Left ventricle myocardium superior (tissue), 1 donor: Measurements from ENCODE around the gene TMEM131. TPM values are rescaled to one million over a fixed set of nuclear protein-coding genes. Genes with fewer than 3 reads are reported as not detected.
A peak's percentile ranks its signal among the peaks of the same experiment; 100 is the strongest.
"Not testable (repeated sequence)": the region's sequence is repeated elsewhere in the genome, so short reads cannot be mapped to it uniquely, and the experiment has no call there.

Experiments
- ATAC-seq: fragments of 200-7000 bp; cut with Tn5 transposase; one replicate; pipeline ENCODE4 v1.9.1; 2020; ENCODE audit warnings: mild to moderate bottlenecking, moderate library complexity
- DNase-seq: peaks from one replicate; pipeline ENCODE4 v3.0.0-alpha.2; 2020
- intact Hi-C: fragments of 100-400 bp; cut with micrococcal nuclease; formaldehyde crosslinking; loops from one replicate; pipeline ENCODE4 v1.11.0; 2022
- long read RNA-seq: library from polyadenylated mRNA; unstranded; transcript quantifications from one replicate; pipeline ENCODE4 v2.0.0, GENCODE V29; 2021
- total RNA-seq: library from RNA; stranded (reverse); fragmentation: NEBNext Ultra II Directional; extraction: Animal tissue kit (Norgen Biotek cat#: 25700); gene quantifications from one replicate; pipeline ENCODE4 v1.2.1, GENCODE V29; 2021
- donor health status: DM: no; HTN: yes; CAD: no; lungs with severe emphysema.

Gene TMEM131, protein sequence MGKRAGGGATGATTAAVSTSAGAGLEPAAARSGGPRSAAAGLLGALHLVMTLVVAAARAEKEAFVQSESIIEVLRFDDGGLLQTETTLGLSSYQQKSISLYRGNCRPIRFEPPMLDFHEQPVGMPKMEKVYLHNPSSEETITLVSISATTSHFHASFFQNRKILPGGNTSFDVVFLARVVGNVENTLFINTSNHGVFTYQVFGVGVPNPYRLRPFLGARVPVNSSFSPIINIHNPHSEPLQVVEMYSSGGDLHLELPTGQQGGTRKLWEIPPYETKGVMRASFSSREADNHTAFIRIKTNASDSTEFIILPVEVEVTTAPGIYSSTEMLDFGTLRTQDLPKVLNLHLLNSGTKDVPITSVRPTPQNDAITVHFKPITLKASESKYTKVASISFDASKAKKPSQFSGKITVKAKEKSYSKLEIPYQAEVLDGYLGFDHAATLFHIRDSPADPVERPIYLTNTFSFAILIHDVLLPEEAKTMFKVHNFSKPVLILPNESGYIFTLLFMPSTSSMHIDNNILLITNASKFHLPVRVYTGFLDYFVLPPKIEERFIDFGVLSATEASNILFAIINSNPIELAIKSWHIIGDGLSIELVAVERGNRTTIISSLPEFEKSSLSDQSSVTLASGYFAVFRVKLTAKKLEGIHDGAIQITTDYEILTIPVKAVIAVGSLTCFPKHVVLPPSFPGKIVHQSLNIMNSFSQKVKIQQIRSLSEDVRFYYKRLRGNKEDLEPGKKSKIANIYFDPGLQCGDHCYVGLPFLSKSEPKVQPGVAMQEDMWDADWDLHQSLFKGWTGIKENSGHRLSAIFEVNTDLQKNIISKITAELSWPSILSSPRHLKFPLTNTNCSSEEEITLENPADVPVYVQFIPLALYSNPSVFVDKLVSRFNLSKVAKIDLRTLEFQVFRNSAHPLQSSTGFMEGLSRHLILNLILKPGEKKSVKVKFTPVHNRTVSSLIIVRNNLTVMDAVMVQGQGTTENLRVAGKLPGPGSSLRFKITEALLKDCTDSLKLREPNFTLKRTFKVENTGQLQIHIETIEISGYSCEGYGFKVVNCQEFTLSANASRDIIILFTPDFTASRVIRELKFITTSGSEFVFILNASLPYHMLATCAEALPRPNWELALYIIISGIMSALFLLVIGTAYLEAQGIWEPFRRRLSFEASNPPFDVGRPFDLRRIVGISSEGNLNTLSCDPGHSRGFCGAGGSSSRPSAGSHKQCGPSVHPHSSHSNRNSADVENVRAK (N-terminal part only)
- total RNA-seq: 29.0 TPM
- long read RNA-seq, partial matches to known transcripts: 4 of 5 reads
- long read RNA-seq, other reads (novel, unspliced or antisense): 1 of 5 reads

DNA sequence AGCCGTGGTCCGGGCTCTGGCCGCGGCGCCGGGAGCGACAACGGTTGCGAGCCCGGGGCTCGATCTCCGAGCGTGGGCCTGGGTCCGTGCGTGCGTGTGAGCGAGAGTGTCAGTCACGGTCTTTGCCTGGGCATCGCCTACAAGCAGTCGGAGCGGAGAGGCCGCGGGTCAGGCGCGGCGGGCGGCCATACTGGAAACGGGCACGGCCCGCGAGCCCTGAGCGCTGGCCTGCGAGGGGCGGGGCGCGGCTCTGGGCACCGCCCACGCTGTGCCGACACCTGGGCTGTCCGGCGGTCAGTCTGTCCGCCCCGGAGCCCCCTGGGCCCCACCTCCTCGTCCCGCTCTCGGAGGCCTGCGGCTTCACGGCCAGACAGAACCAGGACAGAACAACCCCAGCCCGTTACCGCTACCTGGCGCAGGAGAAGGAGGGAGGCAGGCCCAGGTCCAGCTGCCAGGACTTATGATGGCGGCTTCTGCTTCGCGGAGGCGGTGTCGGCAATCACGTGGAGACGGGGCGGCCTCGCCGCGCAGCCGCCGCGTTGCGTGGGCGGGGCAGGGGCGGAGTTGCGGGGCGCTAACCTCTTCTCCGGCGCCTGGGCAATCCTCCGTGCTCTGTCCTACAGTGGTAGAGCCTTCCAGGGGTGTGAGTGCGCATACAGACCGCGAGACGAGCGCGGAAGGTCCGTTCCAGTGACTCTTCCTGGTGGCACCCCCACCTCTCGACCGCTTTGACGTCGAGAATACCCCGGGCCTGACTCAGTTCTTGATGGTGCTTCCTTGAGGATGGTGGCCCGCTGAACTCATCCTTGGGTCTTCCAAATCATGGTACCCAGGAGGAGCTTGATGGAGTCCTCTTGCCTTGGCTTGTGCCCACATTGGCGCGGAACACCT, at the start of gene TMEM131:
TMEM131 (minus strand) TSS at position 215 of the 891 bp plus-strand sequence. CDS start 286 bp downstream, outside the sequence.
- ATAC-seq: peak; percentile 97
- intact Hi-C loops: no loop called here
- DNase-seq: peak; percentile 97

GRCh38 chr2:98044730-98045129, 49.0 kb upstream of the TMEM131 start:
- intact Hi-C loops, ATAC-seq, DNase-seq: not testable (repeated sequence)

DNA sequence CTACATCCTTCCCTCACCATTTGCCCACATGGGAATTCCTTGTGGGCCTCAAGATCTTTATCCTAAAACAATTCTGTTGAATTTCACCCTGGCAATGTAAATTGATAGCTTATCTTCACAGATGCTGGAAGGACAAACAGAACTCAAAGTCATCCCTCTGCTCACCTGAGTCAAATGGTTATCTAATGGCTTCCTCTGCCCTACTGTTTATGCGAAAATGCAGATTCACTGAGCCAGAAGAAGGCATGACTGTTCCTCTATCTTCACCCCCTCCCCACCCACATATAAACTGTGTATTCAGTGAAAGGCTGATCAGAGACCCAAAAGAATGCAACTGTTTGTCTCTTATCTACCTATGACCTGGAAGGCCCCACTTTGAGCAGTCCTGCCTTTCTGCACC, 47.4 kb upstream of the TMEM131 start:
- intact Hi-C loops: no loop called here
- no peak for ATAC-seq
- DNase-seq: no peak

- intact Hi-C loops: no loop called here
- DNase-seq: no peak
- no peak for ATAC-seq
These were observed 44.7 kb upstream of the TMEM131 start for GRCh38 chr2:98040331-98040939.

GRCh38 chr2:98039085-98039756, 43.5 kb upstream of the TMEM131 start:
- intact Hi-C loops: no loop called here
- DNase-seq (no peak), ATAC-seq (no peak)

- no peak for ATAC-seq
- DNase-seq: no peak
- intact Hi-C loops: no loop called here
These were observed 42.1 kb upstream of the TMEM131 start for GRCh38 chr2:98037666-98038336.

- intact Hi-C loops: no loop called here
- DNase-seq: no peak
- peak; percentile 37 for ATAC-seq
These were observed 41.5 kb upstream of the TMEM131 start for GRCh38 chr2:98037206-98037605.

GRCh38 chr2:98036349-98037000, 40.7 kb upstream of the TMEM131 start:
- intact Hi-C loops: no loop called here
- peak; percentile 77 for DNase-seq
- peak; percentile 97 for ATAC-seq

DNA sequence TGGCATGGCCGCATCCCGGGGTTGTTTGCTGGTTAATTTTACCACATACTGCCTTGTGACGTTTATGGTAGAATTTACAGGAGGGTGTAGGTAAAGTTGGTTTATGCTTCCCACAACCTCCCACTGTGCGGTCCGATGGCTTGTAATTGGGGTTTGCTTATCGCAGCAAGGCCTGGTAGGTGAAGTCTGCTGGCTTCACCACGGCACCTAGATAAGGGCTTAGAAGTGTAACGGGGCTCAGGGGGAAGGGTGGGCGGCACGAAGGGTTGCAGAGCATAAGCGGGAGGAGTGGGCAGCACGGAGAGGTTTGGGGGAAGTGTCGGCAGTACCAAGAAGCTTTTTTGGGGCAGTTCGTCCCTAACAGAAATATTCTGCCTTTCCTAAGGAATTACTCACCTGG, 39.0 kb upstream of the TMEM131 start:
- no peak for ATAC-seq
- intact Hi-C loops: no loop called here
- no peak for DNase-seq

DNA sequence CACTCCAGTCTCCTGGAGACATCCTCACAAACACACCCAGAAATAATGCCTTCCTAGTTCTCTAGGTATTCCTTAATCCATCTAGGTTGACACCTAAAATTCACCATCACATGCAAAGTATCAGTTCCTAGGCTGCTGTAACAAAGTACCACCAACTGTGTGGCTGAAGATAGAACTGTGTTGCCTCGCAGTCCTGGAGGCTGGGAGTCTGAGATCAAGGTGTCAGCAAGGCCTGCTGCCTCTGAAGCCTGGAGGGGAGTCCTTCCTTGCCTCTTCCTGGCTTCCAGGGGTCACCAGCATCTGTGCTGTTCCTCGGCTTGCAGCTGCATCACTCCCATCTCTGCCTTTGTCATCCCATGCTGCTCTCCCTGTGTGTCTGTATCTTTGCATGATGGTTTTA, 36.3 kb upstream of the TMEM131 start:
- DNase-seq (no peak), ATAC-seq (no peak)
- intact Hi-C loops: no loop called here

DNA sequence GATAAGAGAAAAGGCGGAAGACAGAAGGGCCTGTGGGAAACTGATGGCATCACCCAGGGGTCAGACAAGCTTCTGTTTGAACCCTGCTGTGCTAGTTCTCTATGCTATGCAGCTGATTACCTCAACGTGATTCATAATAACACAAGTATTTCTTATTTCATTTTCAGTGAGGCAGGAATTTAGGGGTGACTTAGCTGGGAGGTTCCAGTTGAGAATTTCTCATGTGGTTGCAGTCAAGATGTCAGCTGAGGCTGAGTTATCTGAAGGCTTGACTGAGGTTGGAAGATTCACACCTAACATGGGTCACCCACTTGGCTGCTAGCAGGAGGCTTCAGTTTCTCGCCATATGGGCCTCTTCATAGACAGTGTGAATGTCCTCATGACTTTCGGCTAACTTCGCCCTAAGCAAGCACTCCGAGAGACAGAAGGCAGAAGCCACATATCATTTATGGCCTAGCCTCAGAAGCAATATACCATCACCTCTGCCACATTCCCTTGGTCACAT, 34.0 kb upstream of the TMEM131 start:
- ATAC-seq (no peak), DNase-seq (no peak)
- intact Hi-C loops: no loop called here

- no peak for ATAC-seq
- intact Hi-C loops: no loop called here
- no peak for DNase-seq
These were observed 33.4 kb upstream of the TMEM131 start for GRCh38 chr2:98028931-98029717.

DNA sequence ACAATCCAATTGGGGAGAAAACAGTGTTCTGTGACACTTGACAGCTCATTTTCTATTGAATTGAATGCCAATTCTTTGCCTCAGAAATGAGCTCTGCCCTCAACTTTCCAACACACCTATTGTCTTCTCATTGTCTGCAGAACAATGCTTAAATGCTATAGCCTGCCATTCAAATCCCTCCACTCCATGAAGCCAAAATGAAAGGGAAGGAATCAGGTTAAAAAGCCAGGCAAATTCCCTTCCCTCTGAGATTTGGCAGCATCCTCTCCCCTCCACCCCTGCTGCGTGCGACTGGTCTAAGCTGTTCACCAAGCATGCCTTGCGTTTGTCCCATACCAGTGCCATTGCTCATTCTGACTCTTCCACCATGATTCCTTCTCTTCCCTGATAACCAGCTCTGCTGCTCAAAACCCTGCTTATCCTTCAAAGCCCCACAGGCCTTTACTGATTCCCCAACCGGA, 32.4 kb upstream of the TMEM131 start:
- intact Hi-C loops: no loop called here
- DNase-seq: no peak
- no peak for ATAC-seq

GRCh38 chr2:98027538-98027937, 31.8 kb upstream of the TMEM131 start:
- ATAC-seq: no peak
- intact Hi-C loops: no loop called here
- no peak for DNase-seq

DNA sequence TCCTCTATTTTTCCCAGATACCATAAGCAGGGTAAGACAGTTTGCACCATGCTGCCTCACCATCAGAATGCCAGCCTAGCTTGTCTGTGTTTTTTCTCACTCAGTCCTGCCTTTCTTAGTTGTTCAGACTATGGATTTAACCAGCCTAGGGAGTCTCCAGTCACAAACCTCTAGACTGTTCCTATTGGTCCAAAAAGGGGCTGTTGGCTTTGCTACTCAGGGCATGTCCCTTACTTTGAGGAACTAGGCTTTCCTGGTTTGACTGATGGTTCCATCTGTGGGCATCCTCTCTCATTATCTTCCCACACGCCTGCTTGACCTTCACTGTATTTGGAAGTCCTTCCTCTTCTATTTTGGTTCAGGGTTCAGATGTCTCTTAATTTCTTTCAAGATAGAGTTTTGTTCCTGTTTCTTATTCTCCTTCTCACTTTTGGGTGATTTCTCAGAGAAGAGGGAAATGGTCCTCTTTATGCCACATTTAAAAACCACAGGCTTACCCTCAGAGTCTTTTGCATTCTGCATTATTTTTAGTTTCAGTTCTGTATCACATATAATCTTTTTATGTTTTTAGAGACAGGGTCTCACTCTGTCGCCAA, 31.3 kb upstream of the TMEM131 start:
- DNase-seq (no peak), ATAC-seq (peak; percentile 63)
- intact Hi-C loops: no loop called here
